Endodermal cell (in vitro differentiated cells): ENCODE results near the gene DHRS11. TPM values are rescaled to one million over a fixed set of nuclear protein-coding genes. Genes with fewer than 3 reads are reported as not detected.

ENCODE experiments used
- DNase-seq: peaks from one replicate; pipeline ENCODE4 v3.0.0-alpha.2; 2017
- H3K27ac ChIP-seq: 2 replicates; pipeline ENCODE4 v1.5.1; 2013; ENCODE audit warnings: mild to moderate bottlenecking, low read depth, low read length, moderate library complexity
- H3K27me3 ChIP-seq: 2 replicates; pipeline ENCODE4 v1.6.1; 2013; ENCODE audit warnings: mild to moderate bottlenecking, low read length, moderate library complexity; ENCODE audit not compliant: insufficient read depth, control insufficient read depth, poor library complexity, severe bottlenecking
- H3K36me3 ChIP-seq: 2 replicates; pipeline ENCODE4 v1.7.0; 2013; ENCODE audit warnings: mild to moderate bottlenecking, low read length, moderate library complexity; ENCODE audit not compliant: control insufficient read depth, insufficient read depth
- H3K4me1 ChIP-seq: one replicate; pipeline ENCODE4 v1.7.0; 2013; ENCODE audit warnings: low read length; ENCODE audit not compliant: control insufficient read depth, insufficient read depth
- H3K4me3 ChIP-seq: 2 replicates; pipeline ENCODE4 v1.5.1; 2013; ENCODE audit warnings: mild to moderate bottlenecking, low read length, moderate library complexity
- H3K9ac ChIP-seq: 2 replicates; pipeline ENCODE4 v1.6.1; 2013; ENCODE audit warnings: mild to moderate bottlenecking, low read length, moderate library complexity; ENCODE audit not compliant: poor library complexity, severe bottlenecking; ENCODE audit errors: extremely low read depth
- H3K9me3 ChIP-seq: 2 replicates; pipeline ENCODE4 v1.6.1; 2013; ENCODE audit warnings: mild to moderate bottlenecking, low read length, moderate library complexity; ENCODE audit not compliant: control insufficient read depth
- H3K27ac Mint-ChIP-seq: 2 replicates; pipeline ENCODE4 v1.8.0; 2020; ENCODE audit warnings: mixed read lengths
- H3K27me3 Mint-ChIP-seq: 2 replicates; pipeline ENCODE4 v1.8.0; 2021; ENCODE audit warnings: mild to moderate bottlenecking, mixed read lengths; ENCODE audit not compliant: insufficient read depth
- H3K36me3 Mint-ChIP-seq: 2 replicates; pipeline ENCODE4 v1.8.0; 2020; ENCODE audit warnings: low read depth, mixed read lengths
- H3K4me1 Mint-ChIP-seq: 2 replicates; pipeline ENCODE4 v1.8.0; 2020; ENCODE audit warnings: mixed read lengths
- H3K4me3 Mint-ChIP-seq: 2 replicates; pipeline ENCODE4 v1.8.0; 2020; ENCODE audit warnings: mild to moderate bottlenecking, moderate library complexity, mixed read lengths
- H3K9me3 Mint-ChIP-seq: 2 replicates; pipeline ENCODE4 v1.8.0; 2020; ENCODE audit warnings: mild to moderate bottlenecking, mixed read lengths
- WGBS, 2 experiments: methylation state at CpG; one replicate each; pipeline versions ENCODE4 v1.1.5 to v1.1.7; 2013; ENCODE audit warnings: missing lambda C conversion rate in 2 of 2, mixed read lengths in 1 of 2; ENCODE audit not compliant: insufficient coverage in 1 of 2, insufficient read length in 1 of 2; 5-methylcytosine and 5-hydroxymethylcytosine counted together
- total RNA-seq, 2 donors: library from RNA; stranded (reverse); fragmentation: NEBNext Ultra II Directional in 1 of 2; extraction: Animal tissue kit (Norgen Biotek cat#: 25700) in 1 of 2; gene quantifications; 2 replicates in 1 of 2; 3 replicates in 1 of 2; pipeline ENCODE4 v1.2.1, GENCODE V29; 2021
- TF ChIP-seq, protein P1 (sequence below): fragments of 200-600 bp; sonication (generic); conservative IDR thresholded peaks from 2 replicates; pipeline ENCODE4 v1.5.0; 2021; ENCODE audit warnings: antibody characterized with exemption, mild to moderate bottlenecking

Gene DHRS11
- total RNA-seq, 2 donors from 2014 or later, result 25.5 to 28.5 TPM

DNA sequence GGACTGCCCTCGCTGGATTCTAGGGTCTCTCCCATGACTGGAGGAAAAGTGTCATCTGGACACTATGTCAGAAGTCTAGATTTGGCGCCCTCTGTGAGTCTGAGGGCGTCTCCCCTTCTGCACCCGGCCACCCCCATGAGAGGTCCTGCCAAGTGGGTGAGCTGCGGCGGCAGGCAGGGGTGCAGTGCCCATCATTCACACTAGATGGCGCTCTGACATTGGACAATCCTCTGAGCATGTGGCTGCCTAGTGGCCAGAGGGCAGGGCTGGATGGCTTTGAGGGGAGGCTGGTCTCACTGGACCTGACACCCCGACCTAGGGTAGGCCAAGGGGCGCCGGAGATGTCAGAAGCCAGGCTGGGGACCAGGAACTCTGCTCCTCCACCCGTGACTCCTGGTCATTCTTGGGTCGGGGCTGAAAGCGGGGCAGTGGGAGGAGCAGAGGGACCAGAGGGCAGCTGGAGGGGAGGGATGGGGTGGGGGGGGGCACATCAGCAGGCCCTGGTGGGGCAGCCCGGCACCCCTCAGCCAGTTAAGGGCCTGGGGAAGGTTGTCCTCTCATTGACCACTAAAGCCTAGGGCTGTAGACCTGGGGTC is 37.7 kb downstream of the DHRS11 start:
- Mint-ChIP-seq H3K36me3 (no peaks in the 10 kb centered on the region), H3K27me3 (peaks cover 11% of the 10 kb centered on the region), H3K4me3 (no peak overlapping the region), H3K9me3 (no peaks in the 10 kb centered on the region), H3K4me1 (peaks cover 36% of the 10 kb centered on the region), H3K27ac (no peak overlapping the region)
- Histone ChIP-seq H3K27me3 (peaks cover 18% of the 10 kb centered on the region), H3K4me1 (peaks cover 14% of the 10 kb centered on the region), H3K4me3 (no peak overlapping the region), H3K9ac (no peak overlapping the region), H3K27ac (no peak overlapping the region), H3K9me3 (no peaks in the 10 kb centered on the region), H3K36me3 (no peaks in the 10 kb centered on the region)
- DNase-seq, result peak; percentile 98
- 7 to 23% methylated on average over 6 to 14 of the region's 14 CpGs for WGBS, 2 experiments
- TF ChIP-seq, protein P1, sequence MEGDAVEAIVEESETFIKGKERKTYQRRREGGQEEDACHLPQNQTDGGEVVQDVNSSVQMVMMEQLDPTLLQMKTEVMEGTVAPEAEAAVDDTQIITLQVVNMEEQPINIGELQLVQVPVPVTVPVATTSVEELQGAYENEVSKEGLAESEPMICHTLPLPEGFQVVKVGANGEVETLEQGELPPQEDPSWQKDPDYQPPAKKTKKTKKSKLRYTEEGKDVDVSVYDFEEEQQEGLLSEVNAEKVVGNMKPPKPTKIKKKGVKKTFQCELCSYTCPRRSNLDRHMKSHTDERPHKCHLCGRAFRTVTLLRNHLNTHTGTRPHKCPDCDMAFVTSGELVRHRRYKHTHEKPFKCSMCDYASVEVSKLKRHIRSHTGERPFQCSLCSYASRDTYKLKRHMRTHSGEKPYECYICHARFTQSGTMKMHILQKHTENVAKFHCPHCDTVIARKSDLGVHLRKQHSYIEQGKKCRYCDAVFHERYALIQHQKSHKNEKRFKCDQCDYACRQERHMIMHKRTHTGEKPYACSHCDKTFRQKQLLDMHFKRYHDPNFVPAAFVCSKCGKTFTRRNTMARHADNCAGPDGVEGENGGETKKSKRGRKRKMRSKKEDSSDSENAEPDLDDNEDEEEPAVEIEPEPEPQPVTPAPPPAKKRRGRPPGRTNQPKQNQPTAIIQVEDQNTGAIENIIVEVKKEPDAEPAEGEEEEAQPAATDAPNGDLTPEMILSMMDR, result peak; percentile 99

DNA sequence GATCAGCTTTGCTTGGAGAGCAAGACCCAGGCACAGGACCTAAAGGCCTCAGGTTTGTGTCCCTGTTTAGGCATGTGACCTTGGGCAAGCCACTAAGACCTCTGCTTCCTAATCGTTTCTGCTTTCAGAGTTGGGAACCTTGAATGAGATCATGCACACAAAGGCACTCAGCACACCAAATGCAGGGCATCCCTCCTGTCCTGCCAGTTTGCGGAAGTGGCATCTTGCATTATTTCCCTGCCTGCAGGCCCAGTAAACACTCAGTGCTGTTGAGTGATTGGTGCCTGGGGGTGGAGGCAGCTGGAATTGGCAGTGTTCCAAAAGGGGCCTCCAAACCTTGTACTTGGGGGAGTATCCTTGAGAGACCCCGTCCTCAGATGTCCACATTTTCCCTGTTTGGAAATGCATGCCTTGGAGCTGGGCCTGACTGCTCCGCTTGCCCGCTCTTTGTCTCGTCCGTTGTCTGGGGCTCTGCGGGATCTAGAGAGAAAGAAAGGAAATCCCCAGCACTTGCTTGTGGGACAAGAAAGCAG is 38.4 kb downstream of the DHRS11 start:
- no peak overlapping the region for H3K4me3 Mint-ChIP-seq
- H3K27me3 ChIP-seq, result peaks cover 18% of the 10 kb centered on the region
- H3K27me3 Mint-ChIP-seq, result peaks cover 14% of the 10 kb centered on the region
- DNase-seq, result no peak
- H3K9me3 ChIP-seq, result no peaks in the 10 kb centered on the region
- H3K36me3 Mint-ChIP-seq, result no peaks in the 10 kb centered on the region
- no peak overlapping the region for H3K9ac ChIP-seq
- peaks cover 31% of the 10 kb centered on the region for H3K4me1 Mint-ChIP-seq
- H3K4me3 ChIP-seq, result no peak overlapping the region
- H3K9me3 Mint-ChIP-seq, result no peaks in the 10 kb centered on the region
- H3K36me3 ChIP-seq, result no peaks in the 10 kb centered on the region
- H3K4me1 ChIP-seq, result peaks cover 14% of the 10 kb centered on the region
- TF ChIP-seq, protein P1, result no peak
- H3K27ac Mint-ChIP-seq, result peak overlapping the region; percentile 26
- peak overlapping the region; percentile 25 for H3K27ac ChIP-seq
- WGBS, 2 experiments, result 77 to 89% methylated on average over 3 to 8 of the region's 8 CpGs

DNA sequence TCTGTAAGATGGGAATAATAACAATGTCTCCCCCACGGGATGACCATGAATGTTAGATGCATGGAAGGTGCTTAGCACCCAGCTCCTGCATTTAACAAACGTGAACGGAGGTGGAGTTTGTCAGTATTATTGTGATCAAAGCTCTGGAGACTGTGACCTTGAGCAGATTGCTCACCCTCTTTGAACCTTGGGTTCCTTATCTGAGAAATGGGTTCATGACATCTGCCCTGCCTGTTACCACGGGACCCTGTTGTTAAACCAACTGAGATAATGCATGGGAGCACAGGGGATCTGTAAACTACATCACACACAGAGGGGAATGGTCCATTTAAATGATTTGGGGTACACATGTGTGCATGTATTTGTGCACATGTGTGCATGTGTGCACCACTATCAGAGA is 39.3 kb downstream of the DHRS11 start:
- TF ChIP-seq, protein P1, result no peak
- H3K27ac Mint-ChIP-seq, result no peak overlapping the region
- H3K36me3 Mint-ChIP-seq, result no peaks in the 10 kb centered on the region
- peak; percentile 35 for DNase-seq
- H3K4me1 Mint-ChIP-seq, result peaks cover 30% of the 10 kb centered on the region
- no peak overlapping the region for H3K4me3 ChIP-seq
- H3K9me3 Mint-ChIP-seq, result no peaks in the 10 kb centered on the region
- H3K36me3 ChIP-seq, result no peaks in the 10 kb centered on the region
- H3K27me3 ChIP-seq, result peaks cover 18% of the 10 kb centered on the region
- peaks cover 19% of the 10 kb centered on the region for H3K27me3 Mint-ChIP-seq
- H3K9me3 ChIP-seq, result no peaks in the 10 kb centered on the region
- WGBS, 2 experiments, result 93% methylated on average over 4 of the region's 4 CpGs
- peaks cover 14% of the 10 kb centered on the region for H3K4me1 ChIP-seq
- H3K4me3 Mint-ChIP-seq, result no peak overlapping the region
- H3K27ac ChIP-seq, result no peak overlapping the region
- H3K9ac ChIP-seq, result no peak overlapping the region
